H9 (cell line): ENCODE data around the gene TMEM252. TPM values are rescaled to one million over a fixed set of nuclear protein-coding genes. Genes with fewer than 3 reads are reported as not detected.

Source experiments
- DNase-seq: peaks from one replicate; pipeline ENCODE4 v3.0.0-alpha.2; 2017
- H2AFZ ChIP-seq: one replicate; pipeline ENCODE4 v1.6.1; 2013; ENCODE audit warnings: mild to moderate bottlenecking, low read length, control low read depth, moderate library complexity
- H2AK5ac ChIP-seq: 2 replicates; pipeline ENCODE4 v1.6.1; 2013; ENCODE audit warnings: low read length, control low read depth, mixed read lengths; ENCODE audit not compliant: insufficient read length
- H2BK120ac ChIP-seq: one replicate; pipeline ENCODE4 v1.6.1; 2013; ENCODE audit warnings: low read depth, mild to moderate bottlenecking, low read length, control low read depth, inconsistent platforms; ENCODE audit not compliant: poor library complexity, severe bottlenecking
- H2BK12ac ChIP-seq: 2 replicates; pipeline ENCODE4 v1.6.1; 2013; ENCODE audit warnings: low read length, control low read depth, mixed read lengths, low read depth; ENCODE audit not compliant: insufficient read length
- H2BK15ac ChIP-seq: 2 replicates; pipeline ENCODE4 v1.6.1; 2013; ENCODE audit warnings: low read depth, low read length, control low read depth
- H2BK20ac ChIP-seq: one replicate; pipeline ENCODE4 v1.6.1; 2013; ENCODE audit warnings: low read depth, mild to moderate bottlenecking, low read length, control low read depth, inconsistent platforms; ENCODE audit not compliant: poor library complexity, severe bottlenecking
- H2BK5ac ChIP-seq: 2 replicates; pipeline ENCODE4 v1.6.1; 2013; ENCODE audit warnings: low read length, control low read depth, mixed read lengths; ENCODE audit not compliant: insufficient read length
- H3K14ac ChIP-seq: 2 replicates; pipeline ENCODE4 v1.6.1; 2013; ENCODE audit warnings: low read length, control low read depth; ENCODE audit not compliant: insufficient read depth
- H3K18ac ChIP-seq: 2 replicates; pipeline ENCODE4 v1.6.1; 2013; ENCODE audit warnings: low read depth, mild to moderate bottlenecking, mixed read lengths, low read length, control low read depth; ENCODE audit not compliant: insufficient read length
- H3K23ac ChIP-seq: 2 replicates; pipeline ENCODE4 v1.6.1; 2013; ENCODE audit warnings: low read length, control low read depth, mixed read lengths, low read depth; ENCODE audit not compliant: insufficient read length
- H3K23me2 ChIP-seq: 2 replicates; pipeline ENCODE4 v1.6.1; 2013; ENCODE audit warnings: low read depth, mild to moderate bottlenecking, mixed read lengths, low read length, control low read depth; ENCODE audit not compliant: insufficient read length, poor library complexity, severe bottlenecking
- H3K27ac ChIP-seq: 2 replicates; pipeline ENCODE4 v1.5.1; 2013; ENCODE audit warnings: low read length, control low read depth, mixed read lengths, low read depth; ENCODE audit not compliant: insufficient read length
- H3K27me3 ChIP-seq: 2 replicates; pipeline ENCODE4 v1.6.1; 2013; ENCODE audit warnings: low read length, control low read depth, inconsistent platforms; ENCODE audit not compliant: insufficient read depth
- H3K4ac ChIP-seq: 2 replicates; pipeline ENCODE4 v1.6.1; 2013; ENCODE audit warnings: low read depth, mild to moderate bottlenecking, control low read depth, inconsistent platforms, low read length, moderate library complexity
- H3K4me1 ChIP-seq: 2 replicates; pipeline ENCODE4 v1.6.1; 2013; ENCODE audit warnings: low read length, control low read depth, inconsistent platforms; ENCODE audit not compliant: insufficient read depth
- H3K4me2 ChIP-seq: 2 replicates; pipeline ENCODE4 v1.6.1; 2013; ENCODE audit warnings: low read length, control low read depth, mixed read lengths; ENCODE audit not compliant: insufficient read length, insufficient read depth
- H3K56ac ChIP-seq: 2 replicates; pipeline ENCODE4 v1.6.1; 2013; ENCODE audit warnings: low read depth, mild to moderate bottlenecking, mixed read lengths, low read length, control low read depth; ENCODE audit not compliant: insufficient read length
- H3K79me1 ChIP-seq: 2 replicates; pipeline ENCODE4 v1.6.1; 2013; ENCODE audit warnings: low read depth, mild to moderate bottlenecking, moderate library complexity, low read length, control low read depth, inconsistent platforms; ENCODE audit not compliant: insufficient read depth, poor library complexity, severe bottlenecking
- H3K79me2 ChIP-seq: 2 replicates; pipeline ENCODE4 v1.6.1; 2013; ENCODE audit warnings: low read length, control low read depth, inconsistent platforms; ENCODE audit not compliant: insufficient read depth
- H3K9ac ChIP-seq: 2 replicates; pipeline ENCODE4 v1.6.1; 2013; ENCODE audit warnings: low read length, control low read depth, mixed read lengths; ENCODE audit not compliant: insufficient read length; ENCODE audit errors: extremely low read depth
- H3K9me3 ChIP-seq: one replicate; pipeline ENCODE4 v1.6.1; 2013; ENCODE audit warnings: low read depth, low read length, inconsistent platforms; ENCODE audit not compliant: control insufficient read depth
- H3T11ph ChIP-seq: one replicate; pipeline ENCODE4 v1.6.1; 2013; ENCODE audit warnings: mild to moderate bottlenecking, low read length, control low read depth, inconsistent platforms
- H4K20me1 ChIP-seq: one replicate; pipeline ENCODE4 v1.6.1; 2013; ENCODE audit not compliant: control insufficient read depth, insufficient read length, insufficient read depth
- H4K5ac ChIP-seq: 2 replicates; pipeline ENCODE4 v1.6.1; 2013; ENCODE audit warnings: low read depth, mild to moderate bottlenecking, mixed read lengths, low read length, control low read depth; ENCODE audit not compliant: insufficient read length
- H4K8ac ChIP-seq: replicated peaks from 2 replicates; pipeline ENCODE4 v1.6.1; 2013; ENCODE audit warnings: low read length, control low read depth, mixed read lengths, low read depth; ENCODE audit not compliant: insufficient read length
- H4K91ac ChIP-seq: 2 replicates; pipeline ENCODE4 v1.6.1; 2013; ENCODE audit warnings: low read depth, mild to moderate bottlenecking, moderate library complexity, mixed read lengths, low read length, control low read depth; ENCODE audit not compliant: insufficient read length
- H3K27ac Mint-ChIP-seq, 3 experiments: 2 replicates in 2 of 3; 3 replicates in 1 of 3; pipeline ENCODE4 v1.8.0; 2020 to 2021; ENCODE audit warnings: mixed read lengths in 3 of 3, mild to moderate bottlenecking in 1 of 3, moderate library complexity in 1 of 3
- H3K27me3 Mint-ChIP-seq: 2 replicates; pipeline ENCODE4 v1.8.0; 2021; ENCODE audit warnings: low read depth, mild to moderate bottlenecking, moderate library complexity, mixed read lengths
- H3K36me3 Mint-ChIP-seq, 3 experiments: 2 replicates in 2 of 3; 3 replicates in 1 of 3; pipeline ENCODE4 v1.8.0; 2020 to 2021; ENCODE audit warnings: low read depth in 3 of 3, mixed read lengths in 3 of 3; ENCODE audit not compliant: insufficient read depth in 1 of 3
- H3K4me1 Mint-ChIP-seq, 2 experiments: 2 replicates each; pipeline ENCODE4 v1.8.0; 2020; ENCODE audit warnings: mixed read lengths in 2 of 2
- H3K4me3 Mint-ChIP-seq, 2 experiments: 2 replicates in 1 of 2; 3 replicates in 1 of 2; pipeline ENCODE4 v1.8.0; 2020 to 2021; ENCODE audit warnings: mild to moderate bottlenecking in 2 of 2, mixed read lengths in 2 of 2, moderate library complexity in 1 of 2
- H3K9me3 Mint-ChIP-seq, 2 experiments: 2 replicates in 1 of 2; 3 replicates in 1 of 2; pipeline ENCODE4 v1.8.0; 2020; ENCODE audit warnings: mild to moderate bottlenecking in 2 of 2, mixed read lengths in 2 of 2, moderate library complexity in 1 of 2
- CTCF ChIP-seq: fragments of 200-600 bp; sonication (generic); conservative IDR thresholded peaks from 3 replicates; pipeline ENCODE4 v1.8.0; 2021; ENCODE audit warnings: antibody characterized with exemption, mild to moderate bottlenecking
- WGBS: extraction: QIAGEN DNeasy Blood & Tissue Kit; methylation state at CpG from one replicate; pipeline ENCODE4 v1.1.7; 2013; ENCODE audit warnings: missing lambda C conversion rate, low lambda C conversion rate, mixed read lengths; ENCODE audit not compliant: insufficient read length; ENCODE audit errors: extremely low coverage; 5-methylcytosine and 5-hydroxymethylcytosine counted together
- total RNA-seq: library from RNA; stranded (reverse); gene quantifications from 2 replicates; pipeline ENCODE4 v1.2.1, GENCODE V29; 2021

Gene TMEM252
- total RNA-seq, 1 experiment from 2014 or later: not detected

GRCh38 chr9:68574150-68574549 lies 33.5 kb upstream of the TMEM252 start:
- Histone ChIP-seq H2AK5ac (no peak overlapping the region), H3K23me2 (no peaks in the 10 kb centered on the region), H3K4me1 (no peaks in the 10 kb centered on the region), H3K18ac (no peak overlapping the region), H3K56ac (no peak overlapping the region), H2BK12ac (no peak overlapping the region), H3K4me2 (no peak overlapping the region), H3K4ac (no peak overlapping the region), H2BK15ac (no peak overlapping the region), H4K20me1 (no peaks in the 10 kb centered on the region), H4K91ac (no peak overlapping the region), H2BK5ac (no peak overlapping the region), H3K79me1 (no peaks in the 10 kb centered on the region), H4K8ac (no peak overlapping the region), H3K23ac (no peak overlapping the region), H3K79me2 (no peaks in the 10 kb centered on the region), H3T11ph (no peak overlapping the region), H2AFZ (no peak overlapping the region), H3K27me3 (no peaks in the 10 kb centered on the region), H3K9ac (no peak overlapping the region), H3K14ac (no peak overlapping the region), H2BK120ac (no peak overlapping the region), H3K27ac (no peak overlapping the region), H4K5ac (no peak overlapping the region), H2BK20ac (no peak overlapping the region), H3K9me3 (no peaks in the 10 kb centered on the region)
- Mint-ChIP-seq H3K4me1 (no peaks in the 10 kb centered on the region), H3K4me3 (no peak overlapping the region), H3K27me3 (peaks cover 78% of the 10 kb centered on the region), H3K27ac (no peak overlapping the region), H3K9me3 (peaks cover 0 to 2% of the 10 kb centered on the region in 2 experiments; a peak in 1 of 5 replicates), H3K36me3 (no peaks in the 10 kb centered on the region)
- peak; percentile 34 for TF ChIP-seq CTCF
- DNase-seq: no peak
- no CpG with 5 or more reads among the region's 3 CpGs for WGBS
